ENCODE data around the gene FBLN2. TPM values are rescaled to one million over a fixed set of nuclear protein-coding genes. Genes with fewer than 3 reads are reported as not detected.
A peak's percentile ranks its signal among the peaks of the same experiment; 100 is the strongest.

Gene FBLN2
- total and polyA plus RNA-seq, 2 of the 13 experiments (the other 11 are each of a cell fraction or from before 2014, with no cell fraction given), result not detected

DNA sequence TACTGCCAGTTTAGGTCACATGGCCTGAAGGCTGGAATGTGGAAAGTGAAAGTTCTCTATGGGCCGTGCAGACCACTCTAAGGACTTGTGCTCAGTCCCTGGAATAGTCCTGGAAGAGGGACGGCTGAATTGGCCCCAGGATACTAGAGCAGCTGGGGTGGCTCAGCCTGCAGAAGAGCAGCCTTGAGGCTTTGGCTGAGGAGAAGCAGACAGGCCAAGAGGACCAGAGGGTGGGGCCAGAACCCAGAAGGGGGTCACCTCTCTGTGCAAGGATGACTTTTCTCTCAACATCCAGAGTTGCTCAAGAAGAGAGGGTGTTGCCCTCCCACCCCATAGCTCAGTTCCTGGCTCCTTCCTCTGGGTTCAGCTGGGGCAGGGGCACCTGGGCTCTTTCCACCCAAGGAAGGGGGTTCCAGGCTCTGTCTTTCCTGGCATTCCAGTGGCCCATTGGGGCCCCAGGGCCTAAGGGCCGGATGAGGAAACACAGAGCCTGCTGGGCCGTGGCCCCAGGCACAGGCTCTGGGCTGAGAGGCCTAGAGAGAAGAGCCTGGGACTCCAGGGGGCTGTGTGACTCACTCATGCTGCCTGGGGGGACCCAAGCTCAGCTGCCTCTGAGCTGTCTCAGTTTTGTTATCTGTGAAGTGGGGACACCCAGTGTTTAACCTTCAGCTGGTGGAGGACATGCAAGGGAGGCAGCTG lies 8.5 kb upstream of the FBLN2 start:
- 11% methylated on average over 3 of the region's 4 CpGs for WGBS (ENCODE audit: low lambda C conversion rate)
- TF ChIP-seq SP5 (CRISPR knock-in tag; IDR thresholded peaks at IDR 0.05; ENCODE audit: borderline replicate concordance, low read depth) (no peak), HMG20A (CRISPR knock-in tag; IDR thresholded peaks at IDR 0.05; ENCODE audit: borderline replicate concordance) (no peak), SMYD3 (CRISPR knock-in tag; IDR thresholded peaks at IDR 0.05) (no peak), ZNF616 (CRISPR knock-in tag; IDR thresholded peaks at IDR 0.05; ENCODE audit: low read depth) (no peak), ZNF788 (CRISPR knock-in tag; IDR thresholded peaks at IDR 0.05; ENCODE audit: borderline replicate concordance) (no peak), ZFAT (CRISPR knock-in tag; conservative IDR thresholded peaks at IDR 0.05) (no peak), NCOA5 (CRISPR knock-in tag; IDR thresholded peaks at IDR 0.05) (no peak), CHD4 (IDR thresholded peaks at IDR 0.05; ENCODE audit: borderline replicate concordance, low read length) (no peak), CEBPB (IDR thresholded peaks at IDR 0.05; ENCODE audit: borderline replicate concordance, low read depth, low read length) (no peak), ZNF160 (CRISPR knock-in tag; IDR thresholded peaks at IDR 0.05) (no peak), ZBTB7B (CRISPR knock-in tag; IDR thresholded peaks at IDR 0.05) (no peak), ZNF318 (CRISPR knock-in tag; IDR thresholded peaks at IDR 0.05) (no peak)
- no peaks in the 10 kb centered on the region for H4K20me1 ChIP-seq (ENCODE audit: insufficient read depth, low read length)
- H3K4me3 ChIP-seq (replicated peaks in 1 of 3; ENCODE audit: insufficient read depth in 1 of 3, low read depth in 2 of 3, low read length in 3 of 3), result no peak overlapping the region
- intact Hi-C loops (cut with micrococcal nuclease; ENCODE audit: unreplicated experiment) (no loop called here), in situ Hi-C loops (cut with HindIII; ENCODE audit: extremely low pct_ligation_motif_present, low pct_unique_long_range_greater_than_20kb) (no loop called here)
- H3K9me3 ChIP-seq (ENCODE audit: low read length), result no peaks in the 10 kb centered on the region
- ATAC-seq (peak; percentile 26), FAIRE-seq (no peak), DNase-seq (ENCODE audit: low spot score) (no peak)
- BruUV-seq (replicated peaks), result no TSS peak
- ChIA-PET POLR2A (no interaction called here), CTCF (ENCODE audit: low intra/inter-chr PET ratio, low total read pairs) (no interaction called here)
- no peaks in the 10 kb centered on the region for H3K79me2 ChIP-seq (ENCODE audit: insufficient read depth, low read length)
- no peaks in the 10 kb centered on the region for H3K36me3 ChIP-seq (replicated peaks in 1 of 2; ENCODE audit: control insufficient read depth in 1 of 2, insufficient read depth in 2 of 2, low read length in 2 of 2)
- H2AFZ ChIP-seq (ENCODE audit: low read length), result no peak overlapping the region
- peaks cover 10 to 76% of the 10 kb centered on the region in 2 experiments for H3K27me3 ChIP-seq (ENCODE audit: control insufficient read depth in 1 of 2, insufficient read depth in 2 of 2, low read length in 2 of 2)
- no peak overlapping the region for H3K9ac ChIP-seq (ENCODE audit: insufficient read depth, low read depth, low read length)
- H3K4me1 ChIP-seq (ENCODE audit: insufficient read depth, low read length), result no peaks in the 10 kb centered on the region
- H3K27ac ChIP-seq (ENCODE audit: extremely low read length, insufficient read depth, low read length), result no peak overlapping the region
- H3K4me2 ChIP-seq (ENCODE audit: low read depth, low read length), result no peak overlapping the region

All from HepG2 (cell line).